Central memory CD8-positive, alpha-beta T cell (primary cell): ENCODE measurements around the gene LAMA2.
"Not testable (repeated sequence)": the region's sequence is repeated elsewhere in the genome, so short reads cannot be mapped to it uniquely, and the experiment has no call there.

Source experiments
- ATAC-seq: fragments of 150-1000 bp; cut with Tn5 transposase; replicated peaks from 2 replicates; pipeline ENCODE4 v1.10.0; 2022; ENCODE audit warnings: mild to moderate bottlenecking, moderate FRiP score, moderate number of reproducible peaks; ENCODE audit not compliant: poor library complexity, severe bottlenecking; ENCODE audit errors: extremely low read depth
- DNase-seq, 2 donors: peaks; one replicate each; pipeline ENCODE4 v3.0.0; 2021; ENCODE audit warnings: low spot score in 2 of 2
- H3K27ac Mint-ChIP-seq: one replicate; pipeline ENCODE4 v1.8.0; 2022; ENCODE audit warnings: low read depth, mild to moderate bottlenecking, moderate library complexity, mixed read lengths
- H3K27me3 Mint-ChIP-seq: one replicate; pipeline ENCODE4 v1.8.0; 2022; ENCODE audit warnings: mixed read lengths
- H3K36me3 Mint-ChIP-seq: one replicate; pipeline ENCODE4 v1.8.0; 2022; ENCODE audit warnings: mild to moderate bottlenecking, moderate library complexity, mixed read lengths; ENCODE audit not compliant: insufficient read depth
- H3K4me1 Mint-ChIP-seq: one replicate; pipeline ENCODE4 v1.8.0; 2022; ENCODE audit warnings: mixed read lengths
- H3K4me3 Mint-ChIP-seq: one replicate; pipeline ENCODE4 v1.8.0; 2022; ENCODE audit warnings: mild to moderate bottlenecking, moderate library complexity, mixed read lengths
- H3K9me3 Mint-ChIP-seq: one replicate; pipeline ENCODE4 v1.8.0; 2022; ENCODE audit warnings: mixed read lengths

LAMA2 gene

GRCh38 chr6:129030215-129030614 lies 147.3 kb downstream of the LAMA2 start:
- no peak overlapping the region for H3K4me3 Mint-ChIP-seq
- H3K4me1 Mint-ChIP-seq, result no peaks in the 10 kb centered on the region
- H3K9me3 Mint-ChIP-seq, result no peaks in the 10 kb centered on the region

GRCh38 chr6:129031051-129031599 lies 148.2 kb downstream of the LAMA2 start:
- ATAC-seq (no peak), DNase-seq (no peak)
- no peak overlapping the region for H3K27ac Mint-ChIP-seq
- no peaks in the 10 kb centered on the region for H3K9me3 Mint-ChIP-seq
- H3K4me3 Mint-ChIP-seq, result no peak overlapping the region
- no peaks in the 10 kb centered on the region for H3K27me3 Mint-ChIP-seq
- H3K4me1 Mint-ChIP-seq, result no peaks in the 10 kb centered on the region
- no peaks in the 10 kb centered on the region for H3K36me3 Mint-ChIP-seq

More at GRCh38 chr6:129030215-129030614, 147.3 kb downstream of the LAMA2 start:
- Mint-ChIP-seq H3K36me3 (no peaks in the 10 kb centered on the region), H3K27ac (no peak overlapping the region), H3K27me3 (no peaks in the 10 kb centered on the region)
- no peak for DNase-seq
- no peak for ATAC-seq

GRCh38 chr6:129032602-129033001 lies 149.7 kb downstream of the LAMA2 start:
- H3K4me1 Mint-ChIP-seq, result no peaks in the 10 kb centered on the region
- no peaks in the 10 kb centered on the region for H3K36me3 Mint-ChIP-seq
- no peak for DNase-seq
- H3K27me3 Mint-ChIP-seq, result no peaks in the 10 kb centered on the region
- ATAC-seq, result no peak
- no peak overlapping the region for H3K4me3 Mint-ChIP-seq
- H3K9me3 Mint-ChIP-seq, result peaks cover 5% of the 10 kb centered on the region
- H3K27ac Mint-ChIP-seq, result no peak overlapping the region

GRCh38 chr6:129033180-129033579 lies 150.2 kb downstream of the LAMA2 start:
- no peak overlapping the region for H3K4me3 Mint-ChIP-seq
- no peaks in the 10 kb centered on the region for H3K27me3 Mint-ChIP-seq
- peaks cover 5% of the 10 kb centered on the region for H3K9me3 Mint-ChIP-seq
- H3K27ac Mint-ChIP-seq, result no peak overlapping the region
- ATAC-seq (no peak), DNase-seq (no peak)
- H3K36me3 Mint-ChIP-seq, result no peaks in the 10 kb centered on the region
- H3K4me1 Mint-ChIP-seq, result no peaks in the 10 kb centered on the region

- no peak for ATAC-seq
- Mint-ChIP-seq H3K4me1 (no peaks in the 10 kb centered on the region), H3K27me3 (no peaks in the 10 kb centered on the region)
Observed at GRCh38 chr6:129033581-129033980, 150.6 kb downstream of the LAMA2 start.

GRCh38 chr6:129041563-129041962 lies 158.6 kb downstream of the LAMA2 start:
- H3K27ac Mint-ChIP-seq, result no peak overlapping the region
- no peaks in the 10 kb centered on the region for H3K4me1 Mint-ChIP-seq
- ATAC-seq (no peak), DNase-seq (no peak)
- H3K4me3 Mint-ChIP-seq, result no peak overlapping the region
- H3K36me3 Mint-ChIP-seq, result no peaks in the 10 kb centered on the region
- peaks cover 10% of the 10 kb centered on the region for H3K9me3 Mint-ChIP-seq
- H3K27me3 Mint-ChIP-seq, result no peaks in the 10 kb centered on the region

More at GRCh38 chr6:129033581-129033980, 150.6 kb downstream of the LAMA2 start:
- no peaks in the 10 kb centered on the region for H3K36me3 Mint-ChIP-seq
- no peak overlapping the region for H3K27ac Mint-ChIP-seq
- no peak overlapping the region for H3K4me3 Mint-ChIP-seq
- peaks cover 9% of the 10 kb centered on the region for H3K9me3 Mint-ChIP-seq
- no peak for DNase-seq

GRCh38 chr6:129046526-129046925 lies 163.6 kb downstream of the LAMA2 start:
- H3K36me3 Mint-ChIP-seq, result no peaks in the 10 kb centered on the region
- H3K27ac Mint-ChIP-seq, result no peak overlapping the region
- H3K27me3 Mint-ChIP-seq, result no peaks in the 10 kb centered on the region
- no peaks in the 10 kb centered on the region for H3K9me3 Mint-ChIP-seq
- no peak for DNase-seq
- H3K4me1 Mint-ChIP-seq, result no peaks in the 10 kb centered on the region
- H3K4me3 Mint-ChIP-seq, result no peak overlapping the region
- ATAC-seq, result no peak

- H3K36me3 Mint-ChIP-seq, result no peaks in the 10 kb centered on the region
- H3K9me3 Mint-ChIP-seq, result no peaks in the 10 kb centered on the region
- no peak overlapping the region for H3K4me3 Mint-ChIP-seq
- DNase-seq (no peak), ATAC-seq (no peak)
- H3K27me3 Mint-ChIP-seq, result no peaks in the 10 kb centered on the region
- H3K4me1 Mint-ChIP-seq, result no peaks in the 10 kb centered on the region
- no peak overlapping the region for H3K27ac Mint-ChIP-seq
Observed at GRCh38 chr6:129047834-129048233, 164.9 kb downstream of the LAMA2 start.

GRCh38 chr6:129050086-129050485 lies 167.1 kb downstream of the LAMA2 start:
- no peak overlapping the region for H3K4me3 Mint-ChIP-seq
- DNase-seq (no peak), ATAC-seq (no peak)
- H3K27ac Mint-ChIP-seq, result no peak overlapping the region
- no peaks in the 10 kb centered on the region for H3K36me3 Mint-ChIP-seq
- no peaks in the 10 kb centered on the region for H3K27me3 Mint-ChIP-seq
- no peaks in the 10 kb centered on the region for H3K4me1 Mint-ChIP-seq
- no peaks in the 10 kb centered on the region for H3K9me3 Mint-ChIP-seq

GRCh38 chr6:129053143-129053542 lies 170.2 kb downstream of the LAMA2 start:
- DNase-seq, ATAC-seq, H3K4me3 Mint-ChIP-seq, H3K27me3 Mint-ChIP-seq, H3K36me3 Mint-ChIP-seq, H3K9me3 Mint-ChIP-seq, H3K27ac Mint-ChIP-seq, H3K4me1 Mint-ChIP-seq: not testable (repeated sequence)

- DNase-seq (no peak), ATAC-seq (no peak)
- Mint-ChIP-seq H3K4me1 (no peaks in the 10 kb centered on the region), H3K27me3 (no peaks in the 10 kb centered on the region), H3K9me3 (no peaks in the 10 kb centered on the region), H3K27ac (no peak overlapping the region), H3K4me3 (no peak overlapping the region), H3K36me3 (no peaks in the 10 kb centered on the region)
Observed at GRCh38 chr6:129055796-129056195, 172.9 kb downstream of the LAMA2 start.

- no peak overlapping the region for H3K4me3 Mint-ChIP-seq
- H3K27me3 Mint-ChIP-seq, result no peaks in the 10 kb centered on the region
- H3K9me3 Mint-ChIP-seq, result no peaks in the 10 kb centered on the region
- H3K4me1 Mint-ChIP-seq, result no peaks in the 10 kb centered on the region
- no peak for ATAC-seq
- H3K36me3 Mint-ChIP-seq, result no peaks in the 10 kb centered on the region
- H3K27ac Mint-ChIP-seq, result no peak overlapping the region
- no peak for DNase-seq
Observed at GRCh38 chr6:129059650-129060049, 176.7 kb downstream of the LAMA2 start.

GRCh38 chr6:129069006-129069405 lies 186.1 kb downstream of the LAMA2 start:
- no peaks in the 10 kb centered on the region for H3K27me3 Mint-ChIP-seq
- no peak for DNase-seq
- ATAC-seq, result no peak
- no peaks in the 10 kb centered on the region for H3K4me1 Mint-ChIP-seq
- peaks cover 5% of the 10 kb centered on the region for H3K9me3 Mint-ChIP-seq
- H3K36me3 Mint-ChIP-seq, result no peaks in the 10 kb centered on the region
- no peak overlapping the region for H3K4me3 Mint-ChIP-seq
- no peak overlapping the region for H3K27ac Mint-ChIP-seq

GRCh38 chr6:129073051-129073450 lies 190.1 kb downstream of the LAMA2 start:
- H3K27me3 Mint-ChIP-seq, result peaks cover 14% of the 10 kb centered on the region

More at GRCh38 chr6:129073051-129073450, 190.1 kb downstream of the LAMA2 start:
- Mint-ChIP-seq H3K9me3 (no peaks in the 10 kb centered on the region), H3K36me3 (no peaks in the 10 kb centered on the region), H3K27ac (no peak overlapping the region), H3K4me1 (no peaks in the 10 kb centered on the region), H3K4me3 (no peak overlapping the region)
- DNase-seq, result no peak
- no peak for ATAC-seq
